Measurements from ENCODE around the gene GORASP2.

DNA sequence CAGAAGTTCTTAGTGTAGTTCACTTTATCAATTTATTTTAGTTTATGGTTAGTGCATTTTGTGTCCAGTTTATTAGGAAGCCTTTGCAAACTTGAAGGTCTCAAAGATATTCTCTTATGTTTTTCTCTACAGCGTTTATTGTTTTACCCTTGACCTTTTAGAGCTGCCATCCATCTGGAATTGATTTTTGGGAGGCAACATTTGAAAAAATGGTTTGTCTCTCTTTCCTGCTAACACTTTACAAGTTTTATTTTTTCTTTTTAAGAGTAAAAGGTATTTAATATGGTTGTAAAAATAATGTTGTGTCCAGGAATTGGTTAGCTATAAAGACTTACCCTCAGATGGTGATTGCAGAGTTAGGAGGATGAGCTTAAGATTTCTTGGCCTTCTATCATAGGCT is 14.0 kb downstream of the GORASP2 start:
- TF ChIP-seq, protein P1, sequence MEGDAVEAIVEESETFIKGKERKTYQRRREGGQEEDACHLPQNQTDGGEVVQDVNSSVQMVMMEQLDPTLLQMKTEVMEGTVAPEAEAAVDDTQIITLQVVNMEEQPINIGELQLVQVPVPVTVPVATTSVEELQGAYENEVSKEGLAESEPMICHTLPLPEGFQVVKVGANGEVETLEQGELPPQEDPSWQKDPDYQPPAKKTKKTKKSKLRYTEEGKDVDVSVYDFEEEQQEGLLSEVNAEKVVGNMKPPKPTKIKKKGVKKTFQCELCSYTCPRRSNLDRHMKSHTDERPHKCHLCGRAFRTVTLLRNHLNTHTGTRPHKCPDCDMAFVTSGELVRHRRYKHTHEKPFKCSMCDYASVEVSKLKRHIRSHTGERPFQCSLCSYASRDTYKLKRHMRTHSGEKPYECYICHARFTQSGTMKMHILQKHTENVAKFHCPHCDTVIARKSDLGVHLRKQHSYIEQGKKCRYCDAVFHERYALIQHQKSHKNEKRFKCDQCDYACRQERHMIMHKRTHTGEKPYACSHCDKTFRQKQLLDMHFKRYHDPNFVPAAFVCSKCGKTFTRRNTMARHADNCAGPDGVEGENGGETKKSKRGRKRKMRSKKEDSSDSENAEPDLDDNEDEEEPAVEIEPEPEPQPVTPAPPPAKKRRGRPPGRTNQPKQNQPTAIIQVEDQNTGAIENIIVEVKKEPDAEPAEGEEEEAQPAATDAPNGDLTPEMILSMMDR (IDR thresholded peaks at IDR 0.05; ENCODE audit: low read depth, low read length, poor library complexity, severe bottlenecking), result no peak
- no peak for TF ChIP-seq EZH2phosphoT487 (IDR thresholded peaks at IDR 0.05; ENCODE audit: borderline replicate concordance, low read length)

All from DOHH2 (cell line).